ENCODE measurements around the gene PLGRKT. TPM values are rescaled to one million over a fixed set of nuclear protein-coding genes. Genes with fewer than 3 reads are reported as not detected.
"Not testable (repeated sequence)": the region's sequence is repeated elsewhere in the genome, so short reads cannot be mapped to it uniquely, and the experiment has no call there.

PLGRKT gene
- total RNA-seq, 1 donor from 2014 or later: 16.3 TPM

DNA sequence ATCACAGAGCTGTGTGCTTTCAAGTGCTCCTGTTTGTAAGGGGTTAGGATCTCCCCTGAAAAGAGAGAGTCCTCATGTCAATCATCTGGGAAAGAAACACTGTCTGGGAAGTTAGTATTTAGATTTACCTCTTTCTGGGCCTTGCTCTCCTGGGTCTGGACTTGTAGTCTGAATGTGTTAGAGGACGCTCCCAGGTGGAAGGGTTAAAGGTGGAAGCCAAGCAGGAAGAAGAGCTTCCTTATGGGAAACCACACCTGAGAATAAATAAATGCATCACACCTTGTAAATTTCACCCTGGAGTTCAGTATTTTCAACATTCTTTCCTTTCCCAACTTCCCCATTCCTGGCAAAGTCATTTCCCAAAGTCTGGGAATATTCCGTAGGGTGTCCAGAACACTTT lies 1.3 kb downstream of the PLGRKT start:
- Mint-ChIP-seq H3K27ac (ENCODE audit: unreplicated experiment) (no peak overlapping the region), H3K4me3 (ENCODE audit: unreplicated experiment) (peak overlapping the region; percentile 95), H3K9me3 (ENCODE audit: unreplicated experiment) (peaks cover 13% of the 10 kb centered on the region), H3K27me3 (ENCODE audit: unreplicated experiment) (no peaks in the 10 kb centered on the region), H3K36me3 (ENCODE audit: unreplicated experiment) (peaks cover 19% of the 10 kb centered on the region), H3K4me1 (ENCODE audit: low read depth, unreplicated experiment) (peaks cover 7% of the 10 kb centered on the region)
- DNase-seq: no peak
- no peak for TF ChIP-seq CTCF (IDR thresholded peaks at IDR 0.05; ENCODE audit: partially characterized antibody, unreplicated experiment)

DNA sequence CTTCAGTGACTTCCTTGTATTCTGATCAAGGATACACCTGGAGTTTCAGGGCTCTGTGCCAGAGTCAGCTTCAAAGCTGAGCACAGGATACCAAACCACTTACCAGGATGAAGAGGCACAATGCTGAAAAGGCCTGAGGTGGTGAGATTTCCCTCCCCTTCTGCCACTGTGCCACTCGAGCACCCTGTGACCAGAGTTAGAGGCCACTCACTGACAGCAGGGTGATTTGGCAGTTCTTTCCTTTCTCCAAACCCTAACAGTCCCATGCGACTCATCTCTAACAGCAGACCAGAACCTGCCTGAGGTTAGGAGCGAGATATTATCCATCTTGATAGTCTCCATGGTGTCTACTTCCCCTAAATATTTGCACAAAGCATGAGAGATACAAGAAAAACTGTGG lies 1.8 kb downstream of the PLGRKT start:
- H3K9me3 Mint-ChIP-seq (ENCODE audit: unreplicated experiment): peaks cover 13% of the 10 kb centered on the region
- no peaks in the 10 kb centered on the region for H3K27me3 Mint-ChIP-seq (ENCODE audit: unreplicated experiment)
- TF ChIP-seq CTCF (IDR thresholded peaks at IDR 0.05; ENCODE audit: partially characterized antibody, unreplicated experiment): no peak
- H3K4me1 Mint-ChIP-seq (ENCODE audit: low read depth, unreplicated experiment): peaks cover 7% of the 10 kb centered on the region
- DNase-seq: no peak
- H3K36me3 Mint-ChIP-seq (ENCODE audit: unreplicated experiment): peaks cover 19% of the 10 kb centered on the region
- peak overlapping the region; percentile 95 for H3K4me3 Mint-ChIP-seq (ENCODE audit: unreplicated experiment)
- H3K27ac Mint-ChIP-seq (ENCODE audit: unreplicated experiment): no peak overlapping the region

DNA sequence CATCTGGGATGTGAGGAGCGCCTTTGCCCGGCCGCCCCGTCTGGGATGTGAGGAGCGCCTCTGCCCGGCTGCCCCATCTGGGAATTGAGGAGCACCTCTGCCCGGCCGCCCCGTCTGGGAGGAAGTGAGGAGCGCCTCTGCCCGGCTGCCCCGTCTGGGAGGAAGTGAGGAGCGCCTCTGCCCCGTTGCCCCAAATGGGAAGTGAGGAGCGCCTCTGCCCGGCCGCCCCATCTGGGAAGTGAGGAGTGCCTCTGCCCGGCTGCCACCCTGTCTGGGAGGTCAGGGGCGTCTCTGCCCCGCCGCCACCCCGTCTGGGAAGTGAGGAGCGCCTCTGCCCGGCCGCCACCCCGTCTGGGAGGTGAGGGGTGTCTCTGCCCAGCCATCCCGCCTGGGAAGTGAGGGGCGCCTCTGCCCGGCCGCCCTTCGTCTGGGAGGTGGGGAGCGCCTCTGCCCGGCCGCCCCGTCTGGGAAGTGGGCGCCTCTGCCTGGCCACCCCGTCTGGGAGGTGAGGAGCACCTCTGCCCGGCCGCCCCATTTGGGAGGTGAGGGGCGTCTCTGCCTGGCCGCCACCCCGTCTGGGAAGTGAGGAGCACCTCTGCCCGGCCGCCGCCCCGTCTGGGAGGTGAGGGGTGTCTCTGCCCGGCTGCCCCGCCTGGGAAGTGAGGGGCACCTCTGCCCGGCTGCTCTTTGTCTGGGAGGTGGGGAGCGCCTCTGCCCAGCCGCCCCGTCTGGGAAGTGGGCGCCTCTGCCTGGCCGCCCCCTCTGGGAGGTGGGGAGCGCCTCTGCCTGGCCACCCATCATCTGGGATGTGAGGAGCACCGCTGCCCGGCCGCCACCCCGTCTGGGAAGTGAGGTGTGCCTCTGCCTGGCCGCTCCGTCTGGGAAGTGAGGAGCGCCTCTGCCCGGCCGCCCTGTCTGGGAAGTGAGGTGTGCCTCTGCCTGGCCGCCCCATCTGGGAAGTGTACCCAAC lies 3.6 kb downstream of the PLGRKT start:
- peaks cover 19% of the 10 kb centered on the region for H3K36me3 Mint-ChIP-seq (ENCODE audit: unreplicated experiment)

DNA sequence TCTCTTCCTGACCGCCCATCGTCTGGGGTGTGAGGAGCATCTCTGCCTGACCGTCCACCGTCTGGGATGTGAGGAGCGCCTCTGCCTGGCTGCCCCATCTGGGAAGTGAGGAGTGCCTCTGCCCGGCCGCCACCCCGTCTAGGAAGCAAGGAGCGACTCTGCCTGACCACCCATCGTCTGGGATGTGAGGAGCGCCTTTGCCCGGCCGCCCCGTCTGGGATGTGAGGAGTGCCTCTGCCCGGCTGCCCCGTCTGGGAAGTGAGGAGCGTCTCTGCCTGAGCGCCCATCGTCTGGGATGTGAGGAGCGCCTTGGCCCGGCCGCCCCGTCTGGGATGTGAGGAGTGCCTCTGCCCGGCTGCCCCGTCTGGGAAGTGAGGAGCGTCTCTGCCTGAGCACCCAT lies 4.4 kb downstream of the PLGRKT start:
- H3K27me3 Mint-ChIP-seq (ENCODE audit: unreplicated experiment); DNase-seq; H3K27ac Mint-ChIP-seq (ENCODE audit: unreplicated experiment); H3K4me3 Mint-ChIP-seq (ENCODE audit: unreplicated experiment); H3K4me1 Mint-ChIP-seq (ENCODE audit: low read depth, unreplicated experiment): not testable (repeated sequence)
- Mint-ChIP-seq H3K36me3 (ENCODE audit: unreplicated experiment) (peaks cover 19% of the 10 kb centered on the region), H3K9me3 (ENCODE audit: unreplicated experiment) (peaks cover 11% of the 10 kb centered on the region)

More for the DNA sequence above, 3.6 kb downstream of the PLGRKT start:
- not testable (repeated sequence) for H3K4me3 Mint-ChIP-seq (ENCODE audit: unreplicated experiment); H3K27ac Mint-ChIP-seq (ENCODE audit: unreplicated experiment); DNase-seq; H3K27me3 Mint-ChIP-seq (ENCODE audit: unreplicated experiment); H3K4me1 Mint-ChIP-seq (ENCODE audit: low read depth, unreplicated experiment)
- peaks cover 13% of the 10 kb centered on the region for H3K9me3 Mint-ChIP-seq (ENCODE audit: unreplicated experiment)

- DNase-seq; H3K4me1 Mint-ChIP-seq (ENCODE audit: low read depth, unreplicated experiment); H3K27me3 Mint-ChIP-seq (ENCODE audit: unreplicated experiment); H3K27ac Mint-ChIP-seq (ENCODE audit: unreplicated experiment); H3K4me3 Mint-ChIP-seq (ENCODE audit: unreplicated experiment): not testable (repeated sequence)
- H3K9me3 Mint-ChIP-seq (ENCODE audit: unreplicated experiment): peaks cover 11% of the 10 kb centered on the region
- H3K36me3 Mint-ChIP-seq (ENCODE audit: unreplicated experiment): peaks cover 19% of the 10 kb centered on the region
Measured at GRCh38 chr9:5432890-5433289, 4.8 kb downstream of the PLGRKT start.

DNA sequence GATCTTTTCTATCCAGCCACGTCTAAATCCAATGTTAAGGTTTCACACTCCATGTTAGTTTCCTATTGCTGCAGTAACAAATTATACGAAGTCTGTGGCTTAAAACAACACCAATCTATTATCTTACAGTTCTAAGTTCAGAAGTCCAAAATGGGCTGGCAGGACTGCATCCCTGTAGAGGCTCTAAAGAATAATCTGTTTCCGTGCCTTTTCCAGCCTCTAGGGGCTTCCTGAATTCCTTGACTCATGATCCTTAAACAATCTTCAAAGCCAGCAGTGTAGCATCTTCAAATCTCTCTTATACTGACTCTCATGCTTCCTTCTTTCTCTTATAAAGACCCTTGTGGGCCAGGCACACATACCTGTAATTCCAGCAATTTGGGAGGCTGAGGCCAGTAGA lies 6.8 kb downstream of the PLGRKT start:
- Mint-ChIP-seq H3K27ac (ENCODE audit: unreplicated experiment) (no peak overlapping the region), H3K27me3 (ENCODE audit: unreplicated experiment) (no peaks in the 10 kb centered on the region), H3K36me3 (ENCODE audit: unreplicated experiment) (peaks cover 19% of the 10 kb centered on the region), H3K4me3 (ENCODE audit: unreplicated experiment) (no peak overlapping the region), H3K4me1 (ENCODE audit: low read depth, unreplicated experiment) (no peaks in the 10 kb centered on the region), H3K9me3 (ENCODE audit: unreplicated experiment) (peaks cover 8% of the 10 kb centered on the region)
- no peak for DNase-seq
- no peak for TF ChIP-seq CTCF (IDR thresholded peaks at IDR 0.05; ENCODE audit: partially characterized antibody, unreplicated experiment)

Data from glutamatergic neuron (in vitro differentiated cells).